MCF 10A (cell line): ENCODE results near the gene SLC7A7. TPM values are rescaled to one million over a fixed set of nuclear protein-coding genes. Genes with fewer than 3 reads are reported as not detected.

Experiments
- BruUV-seq: library from RNA; stranded (reverse); fragments of 400-500 nt; replicated peaks from 2 replicates; lab custom pipeline; 2021; lab: Mats Ljungman, UMichigan
- CTCF ChIA-PET: fragments of 300-600 bp; sonication (Branson Sonifier 250); formaldehyde crosslinking; extraction: SDS; loops from one replicate; lab custom pipeline; 2021; ENCODE audit warnings: antibody characterized with exemption, inconsistent platforms; lab: Yijun Ruan, JAX
- POLR2A ChIA-PET: fragments of 300-600, 350-650 bp; sonication (Branson Sonifier 250); formaldehyde crosslinking; extraction: SDS; loops from one replicate; lab custom pipeline; 2020; ENCODE audit warnings: antibody characterized with exemption, inconsistent platforms; lab: Yijun Ruan, JAX
- DNase-seq: peaks from one replicate; pipeline ENCODE4 v3.0.0-alpha.2; 2018; ENCODE audit not compliant: unreplicated experiment
- H3K27ac Mint-ChIP-seq: one replicate; pipeline ENCODE4 v1.8.0; 2022; ENCODE audit warnings: mild to moderate bottlenecking, low read depth, mixed read lengths; ENCODE audit not compliant: unreplicated experiment
- H3K27me3 Mint-ChIP-seq: one replicate; pipeline ENCODE4 v1.8.0; 2022; ENCODE audit warnings: mixed read lengths; ENCODE audit not compliant: insufficient read depth, unreplicated experiment
- H3K36me3 Mint-ChIP-seq: one replicate; pipeline ENCODE4 v1.8.0; 2022; ENCODE audit warnings: mild to moderate bottlenecking, moderate library complexity, mixed read lengths; ENCODE audit not compliant: insufficient read depth, unreplicated experiment
- H3K4me1 Mint-ChIP-seq: one replicate; pipeline ENCODE4 v1.8.0; 2022; ENCODE audit warnings: mixed read lengths; ENCODE audit not compliant: insufficient read depth, unreplicated experiment
- H3K4me3 Mint-ChIP-seq: one replicate; pipeline ENCODE4 v1.8.0; 2022; ENCODE audit warnings: mild to moderate bottlenecking, moderate library complexity, mixed read lengths; ENCODE audit not compliant: unreplicated experiment
- H3K9me3 Mint-ChIP-seq: one replicate; pipeline ENCODE4 v1.8.0; 2022; ENCODE audit warnings: mixed read lengths; ENCODE audit not compliant: unreplicated experiment
- intact Hi-C: fragments of 100-400 bp; cut with micrococcal nuclease; formaldehyde crosslinking; loops from 2 replicates; pipeline ENCODE4 v1.14.1; 2022
- total RNA-seq: library from RNA; stranded (reverse); gene quantifications from 2 replicates; pipeline ENCODE4 v1.2.3, GENCODE V29; 2022
- TF ChIP-seq, protein P1 (sequence below): fragments of 200-600 bp; IDR thresholded peaks from one replicate; pipeline ENCODE4 v1.8.0; 2022; ENCODE audit warnings: antibody characterized with exemption, mild to moderate bottlenecking; ENCODE audit not compliant: unreplicated experiment

The SLC7A7 gene
- total RNA-seq, 1 experiment from 2014 or later: 0.98 TPM

DNA sequence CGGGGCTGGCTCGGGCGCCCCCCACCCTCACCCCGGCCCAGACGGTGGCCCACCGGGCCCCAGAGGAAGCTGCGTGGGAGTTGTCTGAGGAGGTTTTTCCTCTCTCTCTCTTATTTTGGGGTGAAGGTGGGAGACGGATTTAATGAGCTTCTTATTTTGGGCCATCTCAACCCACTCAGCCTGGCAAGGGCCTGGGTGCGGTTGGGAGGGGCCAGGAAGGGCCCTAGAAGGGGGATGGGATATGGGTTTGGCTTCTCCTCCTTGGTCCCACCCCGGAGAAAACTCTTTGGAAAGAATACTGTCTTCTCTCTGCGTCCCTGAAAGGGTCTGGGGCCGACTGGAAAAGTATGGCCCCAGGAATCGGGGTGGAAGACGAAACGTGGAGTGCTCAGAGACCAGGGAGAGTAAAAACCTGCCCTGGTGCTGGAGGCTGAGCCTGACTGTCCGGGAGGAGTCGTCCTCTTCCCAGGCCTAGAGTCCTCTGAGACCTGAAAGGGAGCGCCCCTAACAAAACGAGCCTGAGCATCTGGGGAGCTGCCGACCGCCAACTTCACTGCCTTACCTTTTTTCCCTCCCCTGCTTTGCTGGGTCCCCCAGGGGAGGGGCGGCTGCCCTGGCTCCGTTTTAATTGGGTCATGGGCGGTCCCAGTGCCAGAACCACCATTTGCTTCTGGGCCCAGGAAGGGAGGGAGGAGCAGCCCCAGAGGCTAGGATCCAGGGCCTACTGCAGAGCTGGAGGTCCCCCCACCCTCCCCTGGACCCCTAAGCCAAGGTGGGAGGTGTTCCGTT is 22.7 kb upstream of the SLC7A7 start:
- DNase-seq: peak; percentile 72
- Mint-ChIP-seq H3K4me3 (peak overlapping the region; percentile 99), H3K9me3 (no peaks in the 10 kb centered on the region), H3K4me1 (peaks cover 21% of the 10 kb centered on the region), H3K27me3 (no peaks in the 10 kb centered on the region), H3K36me3 (peaks cover 43% of the 10 kb centered on the region), H3K27ac (peak overlapping the region; percentile 98)
- TSS peak; percentile 60 for BruUV-seq
- ChIA-PET POLR2A (interaction anchor here (0.5 to 5.7 kb wide), 30 partner anchors 9 to 282 kb away, joined by 3 to 142 read pairs (median 5); partner anchors contain the start of genes ABHD4, AJUBA, DAD1 and HAUS4), CTCF (interaction anchor here (0.6 to 18.2 kb wide), 24 partner anchors 9 to 282 kb away, joined by 3 to 330 read pairs (median 6); partner anchors contain the start of genes ABHD4, LRP10 and OXA1L)
- intact Hi-C loops: loop anchor here (2.0 to 5.0 kb wide), 2 partner anchors 15 to 34 kb away; partner anchors contain the start of gene LRP10
- TF ChIP-seq, protein P1, sequence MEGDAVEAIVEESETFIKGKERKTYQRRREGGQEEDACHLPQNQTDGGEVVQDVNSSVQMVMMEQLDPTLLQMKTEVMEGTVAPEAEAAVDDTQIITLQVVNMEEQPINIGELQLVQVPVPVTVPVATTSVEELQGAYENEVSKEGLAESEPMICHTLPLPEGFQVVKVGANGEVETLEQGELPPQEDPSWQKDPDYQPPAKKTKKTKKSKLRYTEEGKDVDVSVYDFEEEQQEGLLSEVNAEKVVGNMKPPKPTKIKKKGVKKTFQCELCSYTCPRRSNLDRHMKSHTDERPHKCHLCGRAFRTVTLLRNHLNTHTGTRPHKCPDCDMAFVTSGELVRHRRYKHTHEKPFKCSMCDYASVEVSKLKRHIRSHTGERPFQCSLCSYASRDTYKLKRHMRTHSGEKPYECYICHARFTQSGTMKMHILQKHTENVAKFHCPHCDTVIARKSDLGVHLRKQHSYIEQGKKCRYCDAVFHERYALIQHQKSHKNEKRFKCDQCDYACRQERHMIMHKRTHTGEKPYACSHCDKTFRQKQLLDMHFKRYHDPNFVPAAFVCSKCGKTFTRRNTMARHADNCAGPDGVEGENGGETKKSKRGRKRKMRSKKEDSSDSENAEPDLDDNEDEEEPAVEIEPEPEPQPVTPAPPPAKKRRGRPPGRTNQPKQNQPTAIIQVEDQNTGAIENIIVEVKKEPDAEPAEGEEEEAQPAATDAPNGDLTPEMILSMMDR: no peak

DNA sequence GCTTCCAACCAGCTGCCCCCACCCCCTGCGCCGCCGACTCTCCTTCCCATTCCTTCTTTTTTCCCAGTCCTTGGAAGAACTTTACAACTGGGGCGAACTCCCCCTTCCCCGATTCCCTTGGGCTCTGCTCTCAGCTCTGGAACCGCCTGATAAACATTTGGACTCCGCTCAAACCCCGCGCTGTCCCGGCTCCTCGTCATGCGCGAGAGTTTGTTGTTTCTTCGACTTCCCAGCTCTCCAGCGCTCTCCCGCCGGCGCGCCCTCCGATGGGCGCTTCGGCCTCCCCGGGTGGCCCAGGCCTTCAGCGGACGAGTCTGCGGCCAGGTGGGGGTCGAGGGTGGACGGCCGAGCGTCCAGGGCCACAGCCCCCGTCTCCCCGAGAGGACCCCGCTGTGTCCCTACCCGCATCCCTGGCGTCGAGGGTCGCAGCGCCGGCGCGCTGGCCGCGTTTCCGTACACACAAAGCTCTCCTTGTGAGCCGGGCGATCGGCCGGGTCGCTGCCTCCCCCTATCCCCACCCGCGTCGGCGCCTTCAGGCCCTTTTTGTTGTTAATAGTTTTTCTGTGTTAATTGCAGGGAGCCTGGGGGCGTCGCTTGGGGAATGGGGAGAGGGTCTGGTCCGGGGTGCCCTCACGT is 22.0 kb upstream of the SLC7A7 start:
- peak overlapping the region; percentile 98 for H3K27ac Mint-ChIP-seq
- BruUV-seq: no TSS peak
- TF ChIP-seq, protein P1: no peak
- no peaks in the 10 kb centered on the region for H3K27me3 Mint-ChIP-seq
- H3K4me3 Mint-ChIP-seq: peak overlapping the region; percentile 99
- H3K36me3 Mint-ChIP-seq: peaks cover 43% of the 10 kb centered on the region
- H3K9me3 Mint-ChIP-seq: no peaks in the 10 kb centered on the region
- ChIA-PET POLR2A (interaction anchor here (0.6 to 5.7 kb wide), 20 partner anchors 8 to 267 kb away, joined by 3 to 142 read pairs (median 10); partner anchors contain the start of genes ABHD4, HAUS4, LRP10 and MRPL52), CTCF (interaction anchor here (0.6 to 18.2 kb wide), 20 partner anchors 8 to 724 kb away, joined by 3 to 330 read pairs (median 5); partner anchors contain the start of genes ABHD4, LRP10 and OXA1L)
- H3K4me1 Mint-ChIP-seq: peaks cover 21% of the 10 kb centered on the region
- DNase-seq: peak; percentile 69
- intact Hi-C loops: loop anchor here (2.0 to 5.0 kb wide), 2 partner anchors 16 to 35 kb away; partner anchors contain the start of gene LRP10

DNA sequence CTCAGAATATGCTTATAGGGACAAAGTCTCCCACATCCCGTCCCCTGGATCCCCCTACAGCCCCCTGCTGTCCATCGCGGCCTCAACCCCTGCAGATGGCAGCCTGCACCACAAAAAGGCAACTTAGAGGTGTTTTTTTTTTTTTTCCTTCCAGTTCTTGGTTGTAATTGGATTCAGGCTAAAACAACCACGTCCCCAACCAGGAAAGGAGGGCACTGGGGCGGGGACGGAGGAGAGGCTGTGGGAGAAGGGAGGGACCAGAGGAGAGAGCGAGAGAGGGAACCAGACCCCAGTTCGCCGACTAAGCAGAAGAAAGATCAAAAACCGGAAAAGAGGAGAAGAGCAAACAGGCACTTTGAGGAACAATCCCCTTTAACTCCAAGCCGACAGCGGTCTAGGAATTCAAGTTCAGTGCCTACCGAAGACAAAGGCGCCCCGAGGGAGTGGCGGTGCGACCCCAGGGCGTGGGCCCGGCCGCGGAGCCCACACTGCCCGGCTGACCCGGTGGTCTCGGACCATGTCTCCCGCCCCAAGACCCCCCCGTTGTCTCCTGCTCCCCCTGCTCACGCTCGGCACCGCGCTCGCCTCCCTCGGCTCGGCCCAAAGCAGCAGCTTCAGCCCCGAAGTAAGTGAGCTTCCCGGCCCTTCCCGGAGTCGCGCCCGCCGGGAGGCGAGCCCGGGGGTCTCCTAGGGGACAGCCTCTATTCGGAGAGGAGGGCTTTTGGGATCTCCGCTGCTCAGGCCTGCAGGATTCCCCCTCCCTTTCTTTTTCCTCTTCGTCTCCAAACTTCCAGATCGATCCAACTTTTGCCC is 21.3 kb upstream of the SLC7A7 start, which contains the start of gene MMP14:
Gene MMP14, plus strand, starts transcription at position 285 of the 813 bp plus-strand sequence. Its CDS starts 233 bp downstream, at position 518.
- H3K4me1 Mint-ChIP-seq: peaks cover 21% of the 10 kb centered on the region
- H3K9me3 Mint-ChIP-seq: no peaks in the 10 kb centered on the region
- no peaks in the 10 kb centered on the region for H3K27me3 Mint-ChIP-seq
- TSS peak; percentile 54 for BruUV-seq
- intact Hi-C loops: loop anchor here (2.0 to 5.0 kb wide), 2 partner anchors 16 to 36 kb away; partner anchors contain the start of gene LRP10
- peak; percentile 78 for DNase-seq
- peaks cover 40% of the 10 kb centered on the region for H3K36me3 Mint-ChIP-seq
- peak within 1 kb of the TSS; percentile 98 for H3K27ac Mint-ChIP-seq
- TF ChIP-seq, protein P1: no peak
- POLR2A ChIA-PET: interaction anchor here (0.7 to 5.7 kb wide), 15 partner anchors 8 to 266 kb away, joined by 3 to 142 read pairs (median 11); partner anchors contain the start of genes ABHD4, HAUS4, LRP10 and MRPL52
- CTCF ChIA-PET: interaction anchor here (0.6 to 18.2 kb wide), 25 partner anchors 8 to 725 kb away, joined by 3 to 330 read pairs (median 4); partner anchors contain the start of genes ABHD4, DAD1, LRP10 and OXA1L
- H3K4me3 Mint-ChIP-seq: peak within 1 kb of the TSS; percentile 99
